Measurements from ENCODE around the gene UBR7.
"Not testable (repeated sequence)": the region's sequence is repeated elsewhere in the genome, so short reads cannot be mapped to it uniquely, and the experiment has no call there.

The UBR7 gene

DNA sequence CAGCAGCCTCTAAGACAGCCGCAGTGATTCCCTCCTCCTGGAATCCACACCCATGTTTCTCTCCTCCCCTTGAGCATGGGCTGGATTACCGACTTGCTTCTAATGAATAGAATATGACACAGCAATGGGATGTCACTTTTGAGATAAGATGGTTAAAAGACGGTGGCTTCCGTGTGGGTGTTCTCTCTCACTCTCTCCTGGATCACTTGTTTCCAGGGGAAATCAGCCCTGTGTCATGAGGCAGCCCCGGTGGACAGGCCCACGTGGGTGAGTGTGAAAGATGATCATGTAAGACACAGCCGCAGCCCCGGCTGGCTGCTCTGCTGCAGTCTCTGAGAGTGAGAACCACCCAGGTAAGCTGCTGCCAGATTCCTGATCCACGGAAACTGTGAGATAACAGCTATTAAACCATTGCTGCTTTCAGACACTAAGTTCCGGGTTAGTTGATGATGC is 33.1 kb upstream of the UBR7 start:
- DNase-seq (ENCODE audit: low read depth in 1 of 2, low spot score in 1 of 2) = no peak
- no peak for TF ChIP-seq GABPA (IDR thresholded peaks at IDR 0.05; ENCODE audit: low read depth)
- TF ChIP-seq SPI1 (IDR thresholded peaks at IDR 0.05; ENCODE audit: borderline replicate concordance, low read depth) = no peak
- TF ChIP-seq, protein P1, sequence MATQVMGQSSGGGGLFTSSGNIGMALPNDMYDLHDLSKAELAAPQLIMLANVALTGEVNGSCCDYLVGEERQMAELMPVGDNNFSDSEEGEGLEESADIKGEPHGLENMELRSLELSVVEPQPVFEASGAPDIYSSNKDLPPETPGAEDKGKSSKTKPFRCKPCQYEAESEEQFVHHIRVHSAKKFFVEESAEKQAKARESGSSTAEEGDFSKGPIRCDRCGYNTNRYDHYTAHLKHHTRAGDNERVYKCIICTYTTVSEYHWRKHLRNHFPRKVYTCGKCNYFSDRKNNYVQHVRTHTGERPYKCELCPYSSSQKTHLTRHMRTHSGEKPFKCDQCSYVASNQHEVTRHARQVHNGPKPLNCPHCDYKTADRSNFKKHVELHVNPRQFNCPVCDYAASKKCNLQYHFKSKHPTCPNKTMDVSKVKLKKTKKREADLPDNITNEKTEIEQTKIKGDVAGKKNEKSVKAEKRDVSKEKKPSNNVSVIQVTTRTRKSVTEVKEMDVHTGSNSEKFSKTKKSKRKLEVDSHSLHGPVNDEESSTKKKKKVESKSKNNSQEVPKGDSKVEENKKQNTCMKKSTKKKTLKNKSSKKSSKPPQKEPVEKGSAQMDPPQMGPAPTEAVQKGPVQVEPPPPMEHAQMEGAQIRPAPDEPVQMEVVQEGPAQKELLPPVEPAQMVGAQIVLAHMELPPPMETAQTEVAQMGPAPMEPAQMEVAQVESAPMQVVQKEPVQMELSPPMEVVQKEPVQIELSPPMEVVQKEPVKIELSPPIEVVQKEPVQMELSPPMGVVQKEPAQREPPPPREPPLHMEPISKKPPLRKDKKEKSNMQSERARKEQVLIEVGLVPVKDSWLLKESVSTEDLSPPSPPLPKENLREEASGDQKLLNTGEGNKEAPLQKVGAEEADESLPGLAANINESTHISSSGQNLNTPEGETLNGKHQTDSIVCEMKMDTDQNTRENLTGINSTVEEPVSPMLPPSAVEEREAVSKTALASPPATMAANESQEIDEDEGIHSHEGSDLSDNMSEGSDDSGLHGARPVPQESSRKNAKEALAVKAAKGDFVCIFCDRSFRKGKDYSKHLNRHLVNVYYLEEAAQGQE (IDR thresholded peaks at IDR 0.05; ENCODE audit: insufficient replicate concordance, low read depth) = no peak
- TF ChIP-seq, protein P2, sequence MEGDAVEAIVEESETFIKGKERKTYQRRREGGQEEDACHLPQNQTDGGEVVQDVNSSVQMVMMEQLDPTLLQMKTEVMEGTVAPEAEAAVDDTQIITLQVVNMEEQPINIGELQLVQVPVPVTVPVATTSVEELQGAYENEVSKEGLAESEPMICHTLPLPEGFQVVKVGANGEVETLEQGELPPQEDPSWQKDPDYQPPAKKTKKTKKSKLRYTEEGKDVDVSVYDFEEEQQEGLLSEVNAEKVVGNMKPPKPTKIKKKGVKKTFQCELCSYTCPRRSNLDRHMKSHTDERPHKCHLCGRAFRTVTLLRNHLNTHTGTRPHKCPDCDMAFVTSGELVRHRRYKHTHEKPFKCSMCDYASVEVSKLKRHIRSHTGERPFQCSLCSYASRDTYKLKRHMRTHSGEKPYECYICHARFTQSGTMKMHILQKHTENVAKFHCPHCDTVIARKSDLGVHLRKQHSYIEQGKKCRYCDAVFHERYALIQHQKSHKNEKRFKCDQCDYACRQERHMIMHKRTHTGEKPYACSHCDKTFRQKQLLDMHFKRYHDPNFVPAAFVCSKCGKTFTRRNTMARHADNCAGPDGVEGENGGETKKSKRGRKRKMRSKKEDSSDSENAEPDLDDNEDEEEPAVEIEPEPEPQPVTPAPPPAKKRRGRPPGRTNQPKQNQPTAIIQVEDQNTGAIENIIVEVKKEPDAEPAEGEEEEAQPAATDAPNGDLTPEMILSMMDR (IDR thresholded peaks at IDR 0.05; ENCODE audit: insufficient read depth, low read length) = no peak
- no peak for TF ChIP-seq POLR2AphosphoS5 (IDR thresholded peaks at IDR 0.05; ENCODE audit: low read depth)
- no peaks in the 10 kb centered on the region for H3K27me3 ChIP-seq (ENCODE audit: insufficient read depth, poor library complexity, severe bottlenecking)
- no peak overlapping the region for H3K27ac ChIP-seq (replicated peaks)
- H3K4me3 ChIP-seq (replicated peaks; ENCODE audit: insufficient read depth, low read length) = no peak overlapping the region

DNA sequence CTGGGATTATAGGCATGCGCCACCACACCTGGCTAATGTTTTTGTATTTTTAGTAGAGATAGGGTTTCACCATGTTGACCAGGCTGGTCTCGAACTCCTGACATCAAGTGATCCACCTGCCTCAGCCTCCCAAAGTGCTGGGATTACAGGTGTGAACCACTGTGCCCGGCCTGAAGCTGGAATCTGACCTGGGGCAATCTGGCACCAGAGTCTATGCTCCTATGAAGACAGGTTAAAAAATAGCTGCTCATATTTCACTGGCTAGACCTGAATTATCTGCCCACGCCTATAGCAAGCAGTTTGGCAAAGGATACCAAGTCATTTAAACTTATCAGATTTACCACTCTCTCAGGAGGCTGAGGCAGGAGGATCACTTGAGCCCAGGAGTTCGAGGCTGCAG is 32.3 kb upstream of the UBR7 start:
- not testable (repeated sequence) for H3K27ac ChIP-seq (replicated peaks); H3K27me3 ChIP-seq (ENCODE audit: insufficient read depth, poor library complexity, severe bottlenecking); H3K4me3 ChIP-seq (replicated peaks; ENCODE audit: insufficient read depth, low read length); DNase-seq (ENCODE audit: low read depth in 1 of 2, low spot score in 1 of 2)

DNA sequence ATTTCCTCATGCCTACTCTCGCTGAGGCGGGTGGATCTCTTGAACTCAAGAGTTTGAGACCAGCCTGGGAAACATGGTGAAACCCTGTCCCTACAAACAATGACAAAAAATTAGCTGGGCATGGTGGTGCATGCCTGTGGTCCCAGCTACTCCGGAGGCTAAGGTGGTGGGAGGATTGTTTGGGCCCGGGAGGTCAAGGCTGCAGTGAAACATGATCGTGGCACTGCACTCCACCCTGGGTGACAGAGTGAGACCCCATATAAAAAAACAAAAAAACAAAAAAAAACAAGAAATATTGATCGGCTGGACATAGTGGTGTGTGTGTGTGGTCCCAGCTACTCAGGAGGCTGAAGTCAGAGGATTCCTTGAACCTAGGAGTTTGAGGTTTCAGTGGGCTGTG is 31.6 kb upstream of the UBR7 start:
- TF ChIP-seq, protein P1 (IDR thresholded peaks at IDR 0.05; ENCODE audit: insufficient replicate concordance, low read depth) = no peak
- TF ChIP-seq, protein P2 (IDR thresholded peaks at IDR 0.05; ENCODE audit: insufficient read depth, low read length) = no peak
- no peak for TF ChIP-seq GABPA (IDR thresholded peaks at IDR 0.05; ENCODE audit: low read depth)
- TF ChIP-seq SPI1 (IDR thresholded peaks at IDR 0.05; ENCODE audit: borderline replicate concordance, low read depth) = no peak
- TF ChIP-seq POLR2AphosphoS5 (IDR thresholded peaks at IDR 0.05; ENCODE audit: low read depth) = no peak
- Histone ChIP-seq H3K27ac (replicated peaks) (no peak overlapping the region), H3K4me3 (replicated peaks; ENCODE audit: insufficient read depth, low read length) (no peak overlapping the region), H3K27me3 (ENCODE audit: insufficient read depth, poor library complexity, severe bottlenecking) (no peaks in the 10 kb centered on the region)
- DNase-seq (ENCODE audit: low read depth in 1 of 2, low spot score in 1 of 2) = no peak

DNA sequence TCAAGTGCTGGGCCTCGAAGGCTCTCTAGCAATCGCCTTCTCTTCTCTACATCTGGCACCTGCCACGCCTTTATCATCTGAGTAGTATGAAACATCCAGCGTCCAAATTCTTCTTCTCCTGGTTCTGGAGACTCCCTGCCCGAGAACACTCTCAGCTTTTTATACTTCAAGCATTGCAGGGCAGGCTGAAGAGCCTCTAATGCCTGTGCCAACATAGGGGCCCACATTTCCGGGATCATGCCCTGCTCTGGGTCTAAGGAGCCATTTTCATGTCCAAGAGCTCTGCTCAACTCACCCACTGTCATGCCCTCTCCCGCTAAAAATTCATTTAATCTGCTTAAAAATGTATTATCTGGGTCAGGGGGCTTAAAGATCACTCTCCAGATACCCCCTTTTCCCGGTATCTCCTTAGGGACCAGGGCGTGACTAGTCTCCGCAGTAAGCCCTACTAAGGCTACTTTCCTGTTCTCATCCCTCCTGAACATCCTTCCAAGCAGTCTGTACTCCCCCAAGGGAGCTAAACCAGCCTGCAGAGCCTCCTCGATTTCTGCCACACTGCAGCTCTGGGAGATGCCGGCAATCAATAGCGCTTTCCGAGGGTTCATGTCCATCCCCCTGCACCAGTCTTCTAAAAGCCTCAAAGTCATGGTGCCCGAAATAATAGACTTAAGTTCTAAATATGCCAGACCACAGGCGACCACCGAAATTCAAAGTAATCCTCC is 23.3 kb upstream of the UBR7 start:
- H3K4me3 ChIP-seq (replicated peaks; ENCODE audit: insufficient read depth, low read length) = peak overlapping the region; percentile 97
- no peaks in the 10 kb centered on the region for H3K27me3 ChIP-seq (ENCODE audit: insufficient read depth, poor library complexity, severe bottlenecking)
- TF ChIP-seq POLR2AphosphoS5 (IDR thresholded peaks at IDR 0.05; ENCODE audit: low read depth) (no peak), GABPA (IDR thresholded peaks at IDR 0.05; ENCODE audit: low read depth) (no peak), SPI1 (IDR thresholded peaks at IDR 0.05; ENCODE audit: borderline replicate concordance, low read depth) (no peak)
- TF ChIP-seq, protein P1 (IDR thresholded peaks at IDR 0.05; ENCODE audit: insufficient replicate concordance, low read depth) = no peak
- TF ChIP-seq, protein P2 (IDR thresholded peaks at IDR 0.05; ENCODE audit: insufficient read depth, low read length) = no peak
- no peak for DNase-seq (ENCODE audit: low read depth in 1 of 2, low spot score in 1 of 2)
- H3K27ac ChIP-seq (replicated peaks) = peak overlapping the region; percentile 86
